ENCODE measurements around the gene RND3. TPM values are rescaled to one million over a fixed set of nuclear protein-coding genes. Genes with fewer than 3 reads are reported as not detected.

The RND3 gene
- total and polyA plus RNA-seq, 9 of the 15 experiments (the other 6 are each of a cell fraction or from before 2014, with no cell fraction given): 0.22 to 0.64 (median 0.29) TPM; not detected in 4

GRCh38 chr2:150520033-150520432 is 32.6 kb upstream of the RND3 start:
- DNase-seq (ENCODE audit: extremely low read depth in 1 of 4, low spot score in 3 of 4) (no peak), ATAC-seq (no peak), FAIRE-seq (no peak)
- Histone ChIP-seq H3K27ac (ENCODE audit: extremely low read depth, low read depth, low read length) (no peak overlapping the region), H3K4me3 (no peak overlapping the region), H3K79me2 (ENCODE audit: control insufficient read depth, insufficient read depth, low read length) (no peaks in the 10 kb centered on the region), H2AFZ (ENCODE audit: low read depth, low read length) (no peak overlapping the region), H4K20me1 (replicated peaks; ENCODE audit: control insufficient read depth, insufficient read depth, low read length) (no peaks in the 10 kb centered on the region), H3K9me1 (ENCODE audit: control insufficient read depth, insufficient read depth, low read length) (no peaks in the 10 kb centered on the region), H3K4me2 (ENCODE audit: insufficient read depth, low read length) (no peak overlapping the region), H3K27me3 (ENCODE audit: control insufficient read depth in 2 of 2, insufficient read depth in 2 of 2, low read length in 2 of 2) (no peaks in the 10 kb centered on the region), H3K36me3 (ENCODE audit: control insufficient read depth, insufficient read depth, low read length) (no peaks in the 10 kb centered on the region), H3K9me3 (replicated peaks; ENCODE audit: control insufficient read depth, insufficient read depth, low read depth, low read length) (no peaks in the 10 kb centered on the region), H3K9ac (ENCODE audit: insufficient read depth in 1 of 2, low read depth in 2 of 2, low read length in 2 of 2) (no peak overlapping the region), H3K4me1 (replicated peaks in 1 of 2; ENCODE audit: control insufficient read depth in 2 of 2, insufficient read depth in 2 of 2, low read length in 2 of 2) (no peaks in the 10 kb centered on the region)
- in situ Hi-C loops (cut with MboI) (no loop called here), intact Hi-C loops (cut with micrococcal nuclease) (no loop called here)
- BruUV-seq (replicated peaks): no TSS peak
- POLR2A ChIA-PET: interaction anchor here (0.6 kb wide), 1 partner anchor 39 kb away, joined by 3 read pairs; no protein-coding TSS in a partner anchor
- 0% methylated on average over 4 of the region's 4 CpGs for WGBS (ENCODE audit: insufficient coverage, low coverage, missing lambda C conversion rate)
- no peak for TF ChIP-seq ZNF354B (CRISPR knock-in tag; IDR thresholded peaks at IDR 0.05)
- no peak for TF ChIP-seq POLR3A (IDR thresholded peaks at IDR 0.05; ENCODE audit: borderline replicate concordance, extremely low read depth, insufficient read depth, insufficient read length)
- TF ChIP-seq NR1H2 (CRISPR knock-in tag; IDR thresholded peaks at IDR 0.05): no peak
- no peak for TF ChIP-seq CREB5 (CRISPR knock-in tag; IDR thresholded peaks at IDR 0.05)
- CTCF ChIA-PET (ENCODE audit: low intra/inter-chr PET ratio): no interaction called here
